K562 (cell line): Measurements from ENCODE around the gene MOCS3. TPM values are rescaled to one million over a fixed set of nuclear protein-coding genes. Genes with fewer than 3 reads are reported as not detected.

Experiments
- CEBPG ChIP-seq, 3 experiments: fragments of 200-800 bp in 1 of 3; sonication (Bioruptor generic) in 1 of 3; sonication (generic) in 1 of 3; formaldehyde crosslinking in 1 of 3; IDR thresholded peaks in 2 of 3; conservative IDR thresholded peaks in 1 of 3; 2 replicates each; pipeline versions ENCODE4 v1.6.1 to v1.8.0; 2016 to 2022; ENCODE audit warnings: missing compliant biosample characterization in 2 of 3, missing genetic modification characterization in 2 of 3, mild to moderate bottlenecking in 1 of 3, missing genetic modification reagents in 1 of 3
- CREB1 ChIP-seq, 2 experiments: sonication (generic) in 1 of 2; formaldehyde crosslinking in 1 of 2; IDR thresholded peaks; 2 replicates each; pipeline versions ENCODE4 v1.6.1 to v1.8.0; 2012 to 2022; ENCODE audit warnings: inconsistent platforms in 1 of 2, mild to moderate bottlenecking in 1 of 2, missing genetic modification reagents in 1 of 2, moderate library complexity in 1 of 2
- EHMT2 ChIP-seq: fragments of 450-650 bp; IDR thresholded peaks from 2 replicates; pipeline ENCODE4 v1.6.1; 2018; ENCODE audit warnings: antibody characterized with exemption
- EWSR1 ChIP-seq: fragments of 450-650 bp; IDR thresholded peaks from 2 replicates; pipeline ENCODE4 v1.6.1; 2018; ENCODE audit warnings: borderline replicate concordance, mild to moderate bottlenecking, low read depth, moderate library complexity; ENCODE audit not compliant: partially characterized antibody
- L3MBTL2 ChIP-seq: fragments of 450-650 bp; IDR thresholded peaks from 2 replicates; pipeline ENCODE4 v1.6.1; 2016; ENCODE audit warnings: mild to moderate bottlenecking, moderate library complexity
- NCOA4 ChIP-seq: fragments of 450-650 bp; IDR thresholded peaks from 2 replicates; pipeline ENCODE4 v1.6.1; 2018; ENCODE audit warnings: mild to moderate bottlenecking; ENCODE audit not compliant: partially characterized antibody
- NFYB ChIP-seq: IDR thresholded peaks from 2 replicates; pipeline ENCODE4 v1.6.1; 2011; ENCODE audit warnings: mild to moderate bottlenecking, moderate library complexity; ENCODE audit not compliant: insufficient read length; ENCODE audit errors: extremely low read depth
- POLR2G ChIP-seq: fragments of 200-400 bp; formaldehyde crosslinking; IDR thresholded peaks from 2 replicates; pipeline ENCODE4 v1.6.1; 2017; ENCODE audit warnings: low read depth, mild to moderate bottlenecking, antibody characterized with exemption, low read length, moderate library complexity
- SOX6 ChIP-seq: fragments of 450-650 bp; IDR thresholded peaks from 2 replicates; pipeline ENCODE4 v1.6.1; 2014; ENCODE audit warnings: mild to moderate bottlenecking
- ZNF586 ChIP-seq: fragments of 450-650 bp; formaldehyde crosslinking; conservative IDR thresholded peaks from 2 replicates; pipeline ENCODE4 v1.4.0; 2020; ENCODE audit warnings: mild to moderate bottlenecking, moderate library complexity
- polyA plus RNA-seq, 8 experiments: library from polyadenylated mRNA; depleted of rRNA in 4 of 8; stranded (reverse) in 5 of 8; unstranded in 3 of 8; fragments of >200 nt; fragmentation: Nextera tagmentation in 2 of 8; fragmentation: Illumina TruSeq in 1 of 8; extraction: Ambion mirVana in 2 of 8; extraction: Trizol in 1 of 8; gene quantifications; 2 replicates each; pipeline versions ENCODE4 v1.2.1 to v1.2.3, GENCODE V29; 2011 to 2014; ENCODE audit warnings: inconsistent platforms in 1 of 8, missing spikeins in 1 of 8
- total RNA-seq, 7 experiments: library from RNA; depleted of rRNA in 6 of 7; stranded (reverse); fragments of >200 nt in 6 of 7; fragmentation: Illumina TruSeq in 2 of 7; extraction: Trizol in 2 of 7; gene quantifications; 2 replicates each; pipeline versions ENCODE4 v1.2.1 to v1.2.3, GENCODE V29; 2011 to 2021; ENCODE audit warnings: low replicate concordance in 1 of 7
- TF ChIP-seq, protein P1 (sequence below): sonication (generic); formaldehyde crosslinking; IDR thresholded peaks from 2 replicates; pipeline ENCODE4 v1.5.0; 2020; ENCODE audit warnings: missing genetic modification reagents
- TF ChIP-seq, protein P2 (sequence below), 3 experiments: IDR thresholded peaks in 2 of 3; conservative IDR thresholded peaks in 1 of 3; 2 replicates each; pipeline ENCODE4 v1.5.1; 2011 to 2012; ENCODE audit warnings: low read length in 3 of 3, mild to moderate bottlenecking in 3 of 3, control low read depth in 2 of 3, improper control_type of control experiment in 1 of 3, inconsistent platforms in 1 of 3, low read depth in 1 of 3, mixed read lengths in 1 of 3, moderate library complexity in 1 of 3; ENCODE audit not compliant: insufficient read depth in 2 of 3
- TF ChIP-seq, protein P3 (sequence below): sonication (generic); formaldehyde crosslinking; IDR thresholded peaks from 2 replicates; pipeline ENCODE4 v1.8.0; 2022; ENCODE audit warnings: mild to moderate bottlenecking, missing genetic modification reagents
- TF ChIP-seq, protein P4 (sequence below): fragments of 250-450 bp; sonication (Bioruptor Pico); IDR thresholded peaks from 2 replicates; pipeline ENCODE4 v1.8.0; 2022; ENCODE audit warnings: inconsistent platforms
- TF ChIP-seq, protein P5 (sequence below): fragments of 250-450 bp; sonication (Bioruptor Pico); IDR thresholded peaks from 2 replicates; pipeline ENCODE4 v1.8.0; 2022; ENCODE audit warnings: inconsistent platforms, mild to moderate bottlenecking, moderate library complexity, borderline replicate concordance

MOCS3 gene
- total and polyA plus RNA-seq, 9 of the 15 experiments (the other 6 are each of a cell fraction or from before 2014, with no cell fraction given), result 0.70 to 6.2 (median 2.9) TPM

DNA sequence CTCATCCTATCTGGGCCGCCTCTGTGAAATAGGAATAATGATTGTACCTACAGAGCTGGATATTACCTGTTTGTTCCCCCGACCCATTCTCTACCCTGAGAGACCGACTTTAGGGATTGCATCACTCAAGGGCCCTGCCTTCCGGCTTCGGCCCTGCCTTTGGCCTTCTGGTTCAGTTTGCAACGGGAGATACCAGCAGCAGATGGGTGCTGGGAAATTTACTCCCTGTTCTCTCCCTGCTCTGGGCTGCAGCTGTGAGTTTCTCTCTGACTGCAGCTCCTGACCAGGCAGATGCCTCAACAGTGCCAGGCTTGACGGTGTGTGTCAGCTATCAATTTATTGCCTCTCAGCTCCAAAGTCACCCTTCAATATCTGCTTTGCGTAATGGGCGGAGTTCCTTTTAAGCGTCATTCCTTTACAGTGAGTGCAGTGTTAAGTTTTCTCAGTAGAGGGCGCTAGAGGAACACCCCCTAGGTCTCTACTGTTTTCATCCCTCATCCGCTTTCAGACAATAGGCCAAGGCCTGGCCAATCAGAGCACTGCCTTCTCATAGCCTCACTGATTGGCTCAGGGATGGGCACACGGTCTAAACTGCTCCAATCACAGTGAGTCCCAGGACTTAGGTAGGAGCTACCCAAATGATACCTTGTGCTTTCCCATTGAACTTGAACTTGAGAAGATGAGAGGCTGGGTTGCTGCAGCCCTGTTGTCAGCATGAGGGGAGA lies 34.3 kb downstream of the MOCS3 start (continued):
- peak; percentile 57 for TF ChIP-seq EHMT2
- no peak for TF ChIP-seq EWSR1
- TF ChIP-seq, protein P1, sequence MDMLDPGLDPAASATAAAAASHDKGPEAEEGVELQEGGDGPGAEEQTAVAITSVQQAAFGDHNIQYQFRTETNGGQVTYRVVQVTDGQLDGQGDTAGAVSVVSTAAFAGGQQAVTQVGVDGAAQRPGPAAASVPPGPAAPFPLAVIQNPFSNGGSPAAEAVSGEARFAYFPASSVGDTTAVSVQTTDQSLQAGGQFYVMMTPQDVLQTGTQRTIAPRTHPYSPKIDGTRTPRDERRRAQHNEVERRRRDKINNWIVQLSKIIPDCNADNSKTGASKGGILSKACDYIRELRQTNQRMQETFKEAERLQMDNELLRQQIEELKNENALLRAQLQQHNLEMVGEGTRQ (CRISPR knock-in tag), result peak; percentile 72
- 0 out of 2 replicates have a peak, but pooled peaks have one; percentile 64 for TF ChIP-seq CEBPG (CRISPR knock-in tag; IDR thresholded peaks at IDR 0.05)
- TF ChIP-seq CEBPG (tag; conservative IDR thresholded peaks at IDR 0.05 in 1 of 2, IDR thresholded peaks at IDR 0.05 in 1 of 2), result peak; percentile 74 to 89; a peak in 3 of 4 replicates
- TF ChIP-seq, protein P2, sequence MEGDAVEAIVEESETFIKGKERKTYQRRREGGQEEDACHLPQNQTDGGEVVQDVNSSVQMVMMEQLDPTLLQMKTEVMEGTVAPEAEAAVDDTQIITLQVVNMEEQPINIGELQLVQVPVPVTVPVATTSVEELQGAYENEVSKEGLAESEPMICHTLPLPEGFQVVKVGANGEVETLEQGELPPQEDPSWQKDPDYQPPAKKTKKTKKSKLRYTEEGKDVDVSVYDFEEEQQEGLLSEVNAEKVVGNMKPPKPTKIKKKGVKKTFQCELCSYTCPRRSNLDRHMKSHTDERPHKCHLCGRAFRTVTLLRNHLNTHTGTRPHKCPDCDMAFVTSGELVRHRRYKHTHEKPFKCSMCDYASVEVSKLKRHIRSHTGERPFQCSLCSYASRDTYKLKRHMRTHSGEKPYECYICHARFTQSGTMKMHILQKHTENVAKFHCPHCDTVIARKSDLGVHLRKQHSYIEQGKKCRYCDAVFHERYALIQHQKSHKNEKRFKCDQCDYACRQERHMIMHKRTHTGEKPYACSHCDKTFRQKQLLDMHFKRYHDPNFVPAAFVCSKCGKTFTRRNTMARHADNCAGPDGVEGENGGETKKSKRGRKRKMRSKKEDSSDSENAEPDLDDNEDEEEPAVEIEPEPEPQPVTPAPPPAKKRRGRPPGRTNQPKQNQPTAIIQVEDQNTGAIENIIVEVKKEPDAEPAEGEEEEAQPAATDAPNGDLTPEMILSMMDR (IDR thresholded peaks at IDR 0.05 in 2 of 3, conservative IDR thresholded peaks at IDR 0.05 in 1 of 3; ENCODE audit: insufficient read depth in 2 of 3, low read depth in 1 of 3, low read length in 3 of 3), result peak; percentile 80 to 95 (median 94)
- peak; percentile 50; the same call in 1 of the 2 replicates for TF ChIP-seq SOX6
- TF ChIP-seq POLR2G, result no peak
- TF ChIP-seq NFYB, result peak; percentile 76
- peak; percentile 36; the same call in 1 of the 2 replicates for TF ChIP-seq L3MBTL2
- no peak for TF ChIP-seq NCOA4
- no peak for TF ChIP-seq ZNF586 (CRISPR knock-in tag)
- TF ChIP-seq, protein P3, sequence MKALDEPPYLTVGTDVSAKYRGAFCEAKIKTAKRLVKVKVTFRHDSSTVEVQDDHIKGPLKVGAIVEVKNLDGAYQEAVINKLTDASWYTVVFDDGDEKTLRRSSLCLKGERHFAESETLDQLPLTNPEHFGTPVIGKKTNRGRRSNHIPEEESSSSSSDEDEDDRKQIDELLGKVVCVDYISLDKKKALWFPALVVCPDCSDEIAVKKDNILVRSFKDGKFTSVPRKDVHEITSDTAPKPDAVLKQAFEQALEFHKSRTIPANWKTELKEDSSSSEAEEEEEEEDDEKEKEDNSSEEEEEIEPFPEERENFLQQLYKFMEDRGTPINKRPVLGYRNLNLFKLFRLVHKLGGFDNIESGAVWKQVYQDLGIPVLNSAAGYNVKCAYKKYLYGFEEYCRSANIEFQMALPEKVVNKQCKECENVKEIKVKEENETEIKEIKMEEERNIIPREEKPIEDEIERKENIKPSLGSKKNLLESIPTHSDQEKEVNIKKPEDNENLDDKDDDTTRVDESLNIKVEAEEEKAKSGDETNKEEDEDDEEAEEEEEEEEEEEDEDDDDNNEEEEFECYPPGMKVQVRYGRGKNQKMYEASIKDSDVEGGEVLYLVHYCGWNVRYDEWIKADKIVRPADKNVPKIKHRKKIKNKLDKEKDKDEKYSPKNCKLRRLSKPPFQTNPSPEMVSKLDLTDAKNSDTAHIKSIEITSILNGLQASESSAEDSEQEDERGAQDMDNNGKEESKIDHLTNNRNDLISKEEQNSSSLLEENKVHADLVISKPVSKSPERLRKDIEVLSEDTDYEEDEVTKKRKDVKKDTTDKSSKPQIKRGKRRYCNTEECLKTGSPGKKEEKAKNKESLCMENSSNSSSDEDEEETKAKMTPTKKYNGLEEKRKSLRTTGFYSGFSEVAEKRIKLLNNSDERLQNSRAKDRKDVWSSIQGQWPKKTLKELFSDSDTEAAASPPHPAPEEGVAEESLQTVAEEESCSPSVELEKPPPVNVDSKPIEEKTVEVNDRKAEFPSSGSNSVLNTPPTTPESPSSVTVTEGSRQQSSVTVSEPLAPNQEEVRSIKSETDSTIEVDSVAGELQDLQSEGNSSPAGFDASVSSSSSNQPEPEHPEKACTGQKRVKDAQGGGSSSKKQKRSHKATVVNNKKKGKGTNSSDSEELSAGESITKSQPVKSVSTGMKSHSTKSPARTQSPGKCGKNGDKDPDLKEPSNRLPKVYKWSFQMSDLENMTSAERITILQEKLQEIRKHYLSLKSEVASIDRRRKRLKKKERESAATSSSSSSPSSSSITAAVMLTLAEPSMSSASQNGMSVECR, result no peak
- TF ChIP-seq, protein P4, sequence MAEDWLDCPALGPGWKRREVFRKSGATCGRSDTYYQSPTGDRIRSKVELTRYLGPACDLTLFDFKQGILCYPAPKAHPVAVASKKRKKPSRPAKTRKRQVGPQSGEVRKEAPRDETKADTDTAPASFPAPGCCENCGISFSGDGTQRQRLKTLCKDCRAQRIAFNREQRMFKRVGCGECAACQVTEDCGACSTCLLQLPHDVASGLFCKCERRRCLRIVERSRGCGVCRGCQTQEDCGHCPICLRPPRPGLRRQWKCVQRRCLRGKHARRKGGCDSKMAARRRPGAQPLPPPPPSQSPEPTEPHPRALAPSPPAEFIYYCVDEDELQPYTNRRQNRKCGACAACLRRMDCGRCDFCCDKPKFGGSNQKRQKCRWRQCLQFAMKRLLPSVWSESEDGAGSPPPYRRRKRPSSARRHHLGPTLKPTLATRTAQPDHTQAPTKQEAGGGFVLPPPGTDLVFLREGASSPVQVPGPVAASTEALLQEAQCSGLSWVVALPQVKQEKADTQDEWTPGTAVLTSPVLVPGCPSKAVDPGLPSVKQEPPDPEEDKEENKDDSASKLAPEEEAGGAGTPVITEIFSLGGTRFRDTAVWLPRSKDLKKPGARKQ (CRISPR knock-in tag), result no peak
- no peak for TF ChIP-seq CREB1 (IDR thresholded peaks at IDR 0.05)
- peak; percentile 49; the same call in 1 of the 2 replicates for TF ChIP-seq CREB1 (CRISPR knock-in tag; IDR thresholded peaks at IDR 0.05)
- TF ChIP-seq, protein P5, sequence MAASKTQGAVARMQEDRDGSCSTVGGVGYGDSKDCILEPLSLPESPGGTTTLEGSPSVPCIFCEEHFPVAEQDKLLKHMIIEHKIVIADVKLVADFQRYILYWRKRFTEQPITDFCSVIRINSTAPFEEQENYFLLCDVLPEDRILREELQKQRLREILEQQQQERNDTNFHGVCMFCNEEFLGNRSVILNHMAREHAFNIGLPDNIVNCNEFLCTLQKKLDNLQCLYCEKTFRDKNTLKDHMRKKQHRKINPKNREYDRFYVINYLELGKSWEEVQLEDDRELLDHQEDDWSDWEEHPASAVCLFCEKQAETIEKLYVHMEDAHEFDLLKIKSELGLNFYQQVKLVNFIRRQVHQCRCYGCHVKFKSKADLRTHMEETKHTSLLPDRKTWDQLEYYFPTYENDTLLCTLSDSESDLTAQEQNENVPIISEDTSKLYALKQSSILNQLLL (CRISPR knock-in tag), result no peak
